Esophagus muscularis mucosa (tissue), 3 donors: Measurements from ENCODE around the gene PTPN5.
"Not testable (repeated sequence)": the region's sequence is repeated elsewhere in the genome, so short reads cannot be mapped to it uniquely, and the experiment has no call there.

ENCODE experiments used
- CTCF ChIP-seq, 3 experiments: fragments of 200-600 bp in 2 of 3; fragments of 450-650 bp in 1 of 3; sonication (generic) in 2 of 3; IDR thresholded peaks; one replicate each; pipeline ENCODE4 v1.5.1; 2017 to 2019; ENCODE audit warnings: antibody characterized with exemption in 3 of 3, mild to moderate bottlenecking in 2 of 3, moderate library complexity in 1 of 3
- POLR2AphosphoS5 ChIP-seq, 2 donors: sonication (generic); formaldehyde crosslinking; IDR thresholded peaks; one replicate each; pipeline ENCODE4 v1.6.1; 2017; ENCODE audit warnings: antibody characterized with exemption in 2 of 2

DNA sequence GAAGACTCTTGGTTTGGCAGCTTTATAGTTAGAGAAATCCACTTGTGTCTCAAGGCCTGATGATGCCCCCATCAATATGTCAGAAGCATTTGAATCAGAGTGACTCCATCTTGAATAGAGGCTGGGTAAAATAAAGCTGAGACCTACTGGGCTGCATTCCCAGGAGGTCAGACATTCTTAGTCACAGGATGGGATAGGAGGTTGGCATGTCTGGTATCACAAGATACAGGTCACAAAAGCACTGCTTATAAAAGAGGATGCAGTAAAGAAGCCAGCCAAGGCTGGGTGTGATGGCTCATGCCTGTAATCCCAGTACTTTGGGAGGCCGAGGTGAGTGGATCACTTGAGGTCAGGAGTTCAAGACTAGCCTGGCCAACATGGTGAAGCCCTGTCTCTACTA is 109.6 kb downstream of the PTPN5 start:
- not testable (repeated sequence) for TF ChIP-seq CTCF, POLR2AphosphoS5 (IDR thresholded peaks at IDR 0.05)
